GM10248 (cell line): ENCODE data around the gene FOSB.
"Not testable (repeated sequence)": the region's sequence is repeated elsewhere in the genome, so short reads cannot be mapped to it uniquely, and the experiment has no call there.

Source experiments
- CTCF ChIA-PET: fragments of 300-600 bp; sonication (Branson Sonifier 250); formaldehyde crosslinking; extraction: SDS; loops from one replicate; lab custom pipeline; 2021; ENCODE audit warnings: antibody characterized with exemption; lab: Yijun Ruan, JAX
- POLR2A ChIA-PET: fragments of 350-650 bp; sonication (Branson Sonifier 250); formaldehyde crosslinking; extraction: SDS; loops from one replicate; lab custom pipeline; 2020; ENCODE audit warnings: antibody characterized with exemption; lab: Yijun Ruan, JAX
- DNase-seq: peaks from one replicate; pipeline ENCODE4 v3.0.0; 2012; ENCODE audit errors: extremely low spot score
- TF ChIP-seq, protein P1 (sequence below): IDR thresholded peaks from 2 replicates; pipeline ENCODE4 v1.5.1; 2012; ENCODE audit warnings: mild to moderate bottlenecking, low read depth; ENCODE audit errors: extremely low read depth, missing control alignments, control extremely low read depth

FOSB gene

GRCh38 chr19:45508417-45508860 lies 40.6 kb downstream of the FOSB start:
- POLR2A ChIA-PET, result interaction anchor here (0.9 kb wide), 1 partner anchor 12 kb away, joined by 9 read pairs; no protein-coding TSS in a partner anchor
- CTCF ChIA-PET, result interaction anchor here (1.3 to 1.8 kb wide), 2 partner anchors 13 to 30 kb away, joined by 5 to 7 read pairs; no protein-coding TSS in a partner anchor
- DNase-seq, result no peak
- TF ChIP-seq, protein P1, sequence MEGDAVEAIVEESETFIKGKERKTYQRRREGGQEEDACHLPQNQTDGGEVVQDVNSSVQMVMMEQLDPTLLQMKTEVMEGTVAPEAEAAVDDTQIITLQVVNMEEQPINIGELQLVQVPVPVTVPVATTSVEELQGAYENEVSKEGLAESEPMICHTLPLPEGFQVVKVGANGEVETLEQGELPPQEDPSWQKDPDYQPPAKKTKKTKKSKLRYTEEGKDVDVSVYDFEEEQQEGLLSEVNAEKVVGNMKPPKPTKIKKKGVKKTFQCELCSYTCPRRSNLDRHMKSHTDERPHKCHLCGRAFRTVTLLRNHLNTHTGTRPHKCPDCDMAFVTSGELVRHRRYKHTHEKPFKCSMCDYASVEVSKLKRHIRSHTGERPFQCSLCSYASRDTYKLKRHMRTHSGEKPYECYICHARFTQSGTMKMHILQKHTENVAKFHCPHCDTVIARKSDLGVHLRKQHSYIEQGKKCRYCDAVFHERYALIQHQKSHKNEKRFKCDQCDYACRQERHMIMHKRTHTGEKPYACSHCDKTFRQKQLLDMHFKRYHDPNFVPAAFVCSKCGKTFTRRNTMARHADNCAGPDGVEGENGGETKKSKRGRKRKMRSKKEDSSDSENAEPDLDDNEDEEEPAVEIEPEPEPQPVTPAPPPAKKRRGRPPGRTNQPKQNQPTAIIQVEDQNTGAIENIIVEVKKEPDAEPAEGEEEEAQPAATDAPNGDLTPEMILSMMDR, result no peak

- DNase-seq, result peak; percentile 85
- ChIA-PET CTCF (interaction anchor here (1.0 to 1.8 kb wide), 5 partner anchors 9 to 70 kb away, joined by 3 to 7 read pairs (median 4); no protein-coding TSS in a partner anchor), POLR2A (no interaction called here)
- TF ChIP-seq, protein P1, result no peak
These were observed 41.3 kb downstream of the FOSB start for GRCh38 chr19:45508861-45509691.

DNA sequence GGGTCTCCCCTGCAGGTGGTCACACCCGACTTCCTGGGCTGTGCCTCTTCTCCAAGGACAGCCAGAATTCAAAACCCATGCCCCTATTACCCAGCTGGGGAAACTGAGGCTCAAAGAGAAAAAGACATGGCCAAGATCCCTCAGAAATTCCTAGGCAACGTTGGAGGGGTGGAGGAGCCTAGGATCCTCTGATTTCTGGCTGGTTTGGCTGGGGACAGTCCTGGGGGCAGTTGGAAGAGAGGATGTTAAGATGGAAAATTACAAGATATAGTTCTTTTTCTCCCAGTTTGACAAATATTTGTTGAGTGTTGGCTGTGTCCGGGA lies 41.9 kb downstream of the FOSB start:
- CTCF ChIA-PET, result interaction anchor here (1.0 to 1.4 kb wide), 4 partner anchors 9 to 70 kb away, joined by 3 to 4 read pairs (median 3); no protein-coding TSS in a partner anchor
- POLR2A ChIA-PET, result interaction anchor here (0.6 kb wide), 1 partner anchor 349 kb away, joined by 5 read pairs; no protein-coding TSS in a partner anchor
- DNase-seq, result no peak
- TF ChIP-seq, protein P1, result no peak

DNA sequence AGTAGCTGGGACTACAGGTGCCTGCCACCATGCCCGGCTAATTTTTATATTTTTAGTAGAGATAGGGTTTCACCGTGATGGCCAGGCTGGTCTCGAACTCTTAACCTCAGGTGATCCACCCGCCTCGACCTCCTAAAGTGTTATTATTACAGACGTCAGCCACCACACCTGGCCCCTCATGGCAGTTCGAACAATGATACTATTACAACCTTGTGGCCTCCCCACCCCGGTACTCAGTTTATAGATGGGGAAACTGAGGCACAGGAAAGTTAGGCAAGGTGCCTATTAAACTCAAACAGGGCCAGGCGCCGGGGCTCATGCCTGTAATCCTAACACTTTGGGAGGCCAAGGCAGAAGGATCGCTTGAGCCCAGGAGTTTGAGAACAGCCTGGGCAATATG lies 42.6 kb downstream of the FOSB start:
- ChIA-PET CTCF (interaction anchor here (1.0 to 1.4 kb wide), 5 partner anchors 8 to 71 kb away, joined by 3 to 4 read pairs (median 3); no protein-coding TSS in a partner anchor), POLR2A (interaction anchor here (0.6 kb wide), 1 partner anchor 349 kb away, joined by 5 read pairs; no protein-coding TSS in a partner anchor)
- DNase-seq, result not testable (repeated sequence)

- ChIA-PET CTCF (interaction anchor here (1.0 to 1.4 kb wide), 2 partner anchors 47 to 59 kb away, joined by 3 read pairs; no protein-coding TSS in a partner anchor), POLR2A (no interaction called here)
- TF ChIP-seq, protein P1, result no peak
- no peak for DNase-seq
These were observed 43.3 kb downstream of the FOSB start for GRCh38 chr19:45511074-45511473.

GRCh38 chr19:45512881-45513483 lies 45.2 kb downstream of the FOSB start:
- ChIA-PET CTCF (interaction anchor here (1.8 kb wide), 1 partner anchor 27 kb away, joined by 5 read pairs; no protein-coding TSS in a partner anchor), POLR2A (interaction anchor here (0.7 kb wide), 1 partner anchor 158 kb away, joined by 4 read pairs; no protein-coding TSS in a partner anchor)
- DNase-seq, result no peak
- TF ChIP-seq, protein P1, result no peak
